ENCODE results near the gene LAMTOR5.

The LAMTOR5 gene

DNA sequence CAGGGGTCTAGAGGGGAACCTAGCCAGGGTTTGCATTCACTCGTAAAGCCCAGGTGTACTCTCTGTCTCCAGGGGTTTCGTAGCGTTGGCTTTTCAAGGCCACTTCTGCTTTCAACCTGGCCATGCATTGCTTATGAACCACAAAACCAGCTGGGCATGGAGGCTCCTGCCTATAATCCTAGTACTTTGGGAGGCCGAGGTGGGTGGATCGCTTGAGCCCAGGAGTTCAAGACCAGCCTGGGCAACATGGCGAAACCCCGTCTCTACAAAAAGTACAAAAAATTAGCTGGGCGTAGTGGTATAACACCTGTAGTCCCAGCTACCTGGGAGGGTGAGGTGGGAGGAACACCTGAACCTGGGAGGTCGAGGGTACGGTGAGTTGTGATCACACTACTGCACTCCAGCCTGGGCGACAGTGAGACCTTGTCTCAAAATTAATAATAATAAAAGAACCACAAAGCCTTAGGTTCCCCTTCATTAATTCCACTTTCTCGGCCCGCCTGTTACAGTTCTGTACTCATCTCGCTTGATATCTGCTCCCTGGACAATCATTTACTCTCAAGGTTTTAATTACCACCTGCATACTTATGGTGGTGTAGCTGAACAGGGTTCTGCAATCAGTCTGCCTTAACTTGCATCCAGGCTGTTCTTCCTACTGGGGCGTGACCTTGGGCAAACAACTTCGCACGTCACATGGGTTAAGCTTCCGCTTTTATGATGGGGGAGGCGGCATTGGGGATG lies 22.7 kb downstream of the LAMTOR5 start:
- no CpG with 5 or more reads among the region's 19 CpGs for WGBS (ENCODE audit: extremely low coverage, insufficient coverage, insufficient read length)
- Histone ChIP-seq H2BK12ac (ENCODE audit: low read length) (no peak overlapping the region), H3K9me3 (ENCODE audit: insufficient read depth, low read depth, low read length) (no peaks in the 10 kb centered on the region), H3K36me3 (ENCODE audit: control insufficient read depth in 1 of 2, insufficient read depth in 2 of 2, low read length in 2 of 2) (peaks cover 1 to 3% of the 10 kb centered on the region in 2 experiments), H3K79me2 (ENCODE audit: control insufficient read depth, insufficient read depth, low read length, poor library complexity) (no peaks in the 10 kb centered on the region), H3K9ac (ENCODE audit: low read length) (no peak overlapping the region), H2AFZ (ENCODE audit: insufficient read depth, low read length, poor library complexity) (no peak overlapping the region), H3K79me1 (ENCODE audit: low read length) (no peaks in the 10 kb centered on the region), H3K4ac (ENCODE audit: low read depth, low read length) (no peak overlapping the region), H3K27me3 (ENCODE audit: insufficient read depth, low read length) (no peaks in the 10 kb centered on the region), H2BK120ac (ENCODE audit: insufficient read depth, low read length, poor library complexity) (no peak overlapping the region), H3K14ac (ENCODE audit: low read length) (no peak overlapping the region), H4K8ac (ENCODE audit: low read depth, low read length) (no peak overlapping the region), H4K12ac (ENCODE audit: low read depth, low read length) (no peak overlapping the region), H2AK5ac (ENCODE audit: low read length) (no peak overlapping the region), H3K27ac (ENCODE audit: low read depth, low read length) (no peak overlapping the region), H4K91ac (ENCODE audit: low read depth, low read length) (no peak overlapping the region), H3K4me2 (ENCODE audit: low read length) (no peak overlapping the region), H2BK5ac (ENCODE audit: low read depth, low read length, poor library complexity) (no peak overlapping the region), H3K4me3 (ENCODE audit: low read depth, low read length) (no peak overlapping the region), H3K23ac (ENCODE audit: low read length) (no peak overlapping the region), H3K4me1 (ENCODE audit: control insufficient read depth in 1 of 2, insufficient read depth in 2 of 2, low read length in 2 of 2) (no peaks in the 10 kb centered on the region), H3K18ac (ENCODE audit: low read length) (no peak overlapping the region)
- DNase-seq, result no peak

DNA sequence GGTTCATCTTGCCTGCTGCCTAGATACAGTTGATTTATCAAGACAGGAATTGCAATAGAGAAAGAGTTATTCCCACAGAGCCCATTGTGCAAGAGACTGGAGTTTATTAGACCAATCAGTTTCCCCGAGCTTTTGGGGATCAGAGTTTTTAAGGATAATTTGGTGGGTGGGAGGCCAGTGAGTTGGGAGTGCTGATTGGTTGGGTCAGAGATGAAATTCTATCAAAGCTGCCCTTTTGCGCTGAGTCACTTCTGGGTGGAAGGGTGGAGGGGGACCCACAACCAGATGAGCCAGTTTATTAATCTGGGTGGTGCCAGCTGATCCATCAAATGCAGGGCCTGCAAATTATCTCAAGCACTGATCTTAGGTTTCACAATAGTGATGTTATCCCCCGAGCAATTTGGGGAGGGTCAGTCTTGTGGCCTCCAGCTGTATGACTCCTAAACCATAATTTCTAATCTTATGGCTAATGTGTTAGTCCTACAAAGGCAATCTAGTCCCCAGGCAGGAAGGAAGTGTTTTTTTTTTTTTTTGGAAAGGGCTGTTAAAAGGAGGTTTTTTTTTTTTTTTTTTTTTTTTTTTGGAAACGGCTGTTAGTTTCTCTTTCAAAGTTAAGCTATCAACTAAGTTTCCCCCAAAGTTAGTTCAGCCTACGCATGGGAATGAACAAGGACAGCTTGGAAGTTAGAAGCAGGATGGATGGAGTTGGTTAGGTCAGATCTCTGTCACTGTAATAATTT lies 24.1 kb downstream of the LAMTOR5 start:
- Histone ChIP-seq H4K12ac (ENCODE audit: low read depth, low read length) (no peak overlapping the region), H2BK12ac (ENCODE audit: low read length) (no peak overlapping the region), H3K4ac (ENCODE audit: low read depth, low read length) (no peak overlapping the region), H2AFZ (ENCODE audit: insufficient read depth, low read length, poor library complexity) (no peak overlapping the region), H3K4me1 (ENCODE audit: control insufficient read depth in 1 of 2, insufficient read depth in 2 of 2, low read length in 2 of 2) (no peaks in the 10 kb centered on the region), H3K9me3 (ENCODE audit: insufficient read depth, low read depth, low read length) (no peaks in the 10 kb centered on the region), H2AK5ac (ENCODE audit: low read length) (no peak overlapping the region), H3K27ac (ENCODE audit: low read depth, low read length) (no peak overlapping the region), H3K36me3 (ENCODE audit: control insufficient read depth in 1 of 2, insufficient read depth in 2 of 2, low read length in 2 of 2) (peaks cover 1 to 3% of the 10 kb centered on the region in 2 experiments), H3K27me3 (ENCODE audit: insufficient read depth, low read length) (no peaks in the 10 kb centered on the region), H2BK5ac (ENCODE audit: low read depth, low read length, poor library complexity) (no peak overlapping the region), H3K18ac (ENCODE audit: low read length) (no peak overlapping the region), H3K4me3 (ENCODE audit: low read depth, low read length) (no peak overlapping the region), H3K79me2 (ENCODE audit: control insufficient read depth, insufficient read depth, low read length, poor library complexity) (no peaks in the 10 kb centered on the region), H3K9ac (ENCODE audit: low read length) (no peak overlapping the region), H4K91ac (ENCODE audit: low read depth, low read length) (no peak overlapping the region), H3K23ac (ENCODE audit: low read length) (no peak overlapping the region), H4K8ac (ENCODE audit: low read depth, low read length) (no peak overlapping the region), H3K14ac (ENCODE audit: low read length) (no peak overlapping the region), H2BK120ac (ENCODE audit: insufficient read depth, low read length, poor library complexity) (no peak overlapping the region), H3K79me1 (ENCODE audit: low read length) (no peaks in the 10 kb centered on the region), H3K4me2 (ENCODE audit: low read length) (no peak overlapping the region)
- WGBS (ENCODE audit: extremely low coverage, insufficient coverage, insufficient read length), result no CpG with 5 or more reads among the region's 5 CpGs
- no peak for DNase-seq

DNA sequence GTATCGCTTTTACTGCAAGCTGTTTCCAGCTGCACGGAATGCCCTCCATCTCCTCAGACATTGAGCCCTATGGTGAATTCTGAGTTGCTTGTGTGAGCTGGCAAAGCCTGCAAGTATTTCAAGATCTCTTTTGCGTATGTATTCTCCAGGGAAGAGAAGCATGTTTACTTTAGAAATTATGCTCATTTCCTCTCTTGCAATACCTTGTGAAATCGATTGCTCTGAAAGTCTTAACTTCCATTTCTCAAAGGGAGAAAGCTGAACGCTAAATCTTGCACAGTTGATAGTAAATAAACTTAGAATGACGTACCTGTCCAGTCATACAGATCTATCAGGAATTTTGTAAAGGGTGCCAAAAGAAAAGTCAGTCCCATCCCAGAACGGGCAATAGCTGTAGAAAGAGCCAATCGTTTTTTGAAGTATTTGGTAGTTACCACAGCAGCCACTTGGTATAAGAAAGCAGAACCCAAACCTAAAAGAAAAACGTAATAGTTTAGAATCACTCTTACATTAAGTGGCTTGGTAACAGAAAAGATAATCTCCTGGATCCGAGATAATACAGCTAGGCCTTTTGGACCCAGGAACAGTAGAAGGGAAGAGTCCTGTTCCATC lies 26.7 kb downstream of the LAMTOR5 start:
- Histone ChIP-seq H3K79me1 (ENCODE audit: low read length) (no peaks in the 10 kb centered on the region), H3K14ac (ENCODE audit: low read length) (no peak overlapping the region), H2BK120ac (ENCODE audit: insufficient read depth, low read length, poor library complexity) (no peak overlapping the region), H3K36me3 (ENCODE audit: control insufficient read depth in 1 of 2, insufficient read depth in 2 of 2, low read length in 2 of 2) (peaks cover 2 to 3% of the 10 kb centered on the region in 2 experiments), H2BK12ac (ENCODE audit: low read length) (no peak overlapping the region), H3K23ac (ENCODE audit: low read length) (no peak overlapping the region), H3K27ac (ENCODE audit: low read depth, low read length) (no peak overlapping the region), H3K4me3 (ENCODE audit: low read depth, low read length) (no peak overlapping the region), H3K79me2 (ENCODE audit: control insufficient read depth, insufficient read depth, low read length, poor library complexity) (no peaks in the 10 kb centered on the region), H3K18ac (ENCODE audit: low read length) (no peak overlapping the region), H4K12ac (ENCODE audit: low read depth, low read length) (no peak overlapping the region), H2AK5ac (ENCODE audit: low read length) (no peak overlapping the region), H2BK5ac (ENCODE audit: low read depth, low read length, poor library complexity) (no peak overlapping the region), H3K4ac (ENCODE audit: low read depth, low read length) (no peak overlapping the region), H3K9me3 (ENCODE audit: insufficient read depth, low read depth, low read length) (no peaks in the 10 kb centered on the region), H4K91ac (ENCODE audit: low read depth, low read length) (no peak overlapping the region), H3K4me2 (ENCODE audit: low read length) (no peak overlapping the region), H3K9ac (ENCODE audit: low read length) (no peak overlapping the region), H2AFZ (ENCODE audit: insufficient read depth, low read length, poor library complexity) (no peak overlapping the region), H4K8ac (ENCODE audit: low read depth, low read length) (no peak overlapping the region), H3K4me1 (ENCODE audit: control insufficient read depth in 1 of 2, insufficient read depth in 2 of 2, low read length in 2 of 2) (no peaks in the 10 kb centered on the region), H3K27me3 (ENCODE audit: insufficient read depth, low read length) (no peaks in the 10 kb centered on the region)
- DNase-seq, result no peak
- WGBS (ENCODE audit: extremely low coverage, insufficient coverage, insufficient read length), result no CpG with 5 or more reads among the region's 10 CpGs

GRCh38 chr1:110375490-110375889 lies 32.0 kb downstream of the LAMTOR5 start:
- Histone ChIP-seq H4K12ac (ENCODE audit: low read depth, low read length) (no peak overlapping the region), H3K4me3 (ENCODE audit: low read depth, low read length) (no peak overlapping the region), H2AK5ac (ENCODE audit: low read length) (no peak overlapping the region), H3K9me3 (ENCODE audit: insufficient read depth, low read depth, low read length) (no peaks in the 10 kb centered on the region), H3K9ac (ENCODE audit: low read length) (no peak overlapping the region), H3K79me2 (ENCODE audit: control insufficient read depth, insufficient read depth, low read length, poor library complexity) (no peaks in the 10 kb centered on the region), H2BK5ac (ENCODE audit: low read depth, low read length, poor library complexity) (no peak overlapping the region), H3K79me1 (ENCODE audit: low read length) (no peaks in the 10 kb centered on the region), H2BK120ac (ENCODE audit: insufficient read depth, low read length, poor library complexity) (no peak overlapping the region), H3K4me1 (ENCODE audit: control insufficient read depth in 1 of 2, insufficient read depth in 2 of 2, low read length in 2 of 2) (no peaks in the 10 kb centered on the region), H2BK12ac (ENCODE audit: low read length) (no peak overlapping the region), H3K27me3 (ENCODE audit: insufficient read depth, low read length) (no peaks in the 10 kb centered on the region), H3K18ac (ENCODE audit: low read length) (no peak overlapping the region), H4K8ac (ENCODE audit: low read depth, low read length) (no peak overlapping the region), H3K36me3 (ENCODE audit: control insufficient read depth in 1 of 2, insufficient read depth in 2 of 2, low read length in 2 of 2) (peaks cover 2 to 5% of the 10 kb centered on the region in 2 experiments), H3K14ac (ENCODE audit: low read length) (no peak overlapping the region), H3K4me2 (ENCODE audit: low read length) (no peak overlapping the region), H3K23ac (ENCODE audit: low read length) (no peak overlapping the region), H3K27ac (ENCODE audit: low read depth, low read length) (no peak overlapping the region), H3K4ac (ENCODE audit: low read depth, low read length) (no peak overlapping the region), H4K91ac (ENCODE audit: low read depth, low read length) (no peak overlapping the region), H2AFZ (ENCODE audit: insufficient read depth, low read length, poor library complexity) (no peak overlapping the region)
- no peak for DNase-seq
- WGBS (ENCODE audit: extremely low coverage, insufficient coverage, insufficient read length), result no CpG with 5 or more reads among the region's 1 CpG

Measured in trophoblast cell (in vitro differentiated cells and primary cell).